ENCODE results near the gene NCOR1. TPM values are rescaled to one million over a fixed set of nuclear protein-coding genes. Genes with fewer than 3 reads are reported as not detected.

Gene NCOR1
- total and polyA plus RNA-seq, 2 of the 13 experiments (the other 11 are each of a cell fraction or from before 2014, with no cell fraction given) = 57.0 to 71.7 TPM

- TF ChIP-seq DNMT3B (CRISPR knock-in tag; conservative IDR thresholded peaks at IDR 0.05) = peak; percentile 89
- 0 out of 2 replicates have a peak, but pooled peaks have one; percentile 78 for TF ChIP-seq ZNF891 (CRISPR knock-in tag; IDR thresholded peaks at IDR 0.05)
- TF ChIP-seq ZNF780A (CRISPR knock-in tag; IDR thresholded peaks at IDR 0.05) = peak; percentile 33; the same call in 1 of the 2 replicates
- TF ChIP-seq ZNF333 (CRISPR knock-in tag; IDR thresholded peaks at IDR 0.05; ENCODE audit: borderline replicate concordance) = 0 out of 2 replicates have a peak, but pooled peaks have one; percentile 66
- 0 out of 2 replicates have a peak, but pooled peaks have one; percentile 61 for TF ChIP-seq ZNF589 (CRISPR knock-in tag; conservative IDR thresholded peaks at IDR 0.05)
- peak; percentile 83 for TF ChIP-seq GATAD2A (CRISPR knock-in tag; IDR thresholded peaks at IDR 0.05)
- no peak; the same call in 1 of the 2 replicates for TF ChIP-seq NR2F2 (IDR thresholded peaks at IDR 0.05; ENCODE audit: borderline replicate concordance, low read depth)
- peak; percentile 92 for TF ChIP-seq KLF6 (CRISPR knock-in tag; IDR thresholded peaks at IDR 0.05)
- TF ChIP-seq ATF7 (IDR thresholded peaks at IDR 0.05) = no peak
- TF ChIP-seq ATF7 (CRISPR knock-in tag; IDR thresholded peaks at IDR 0.05) = 0 out of 2 replicates have a peak, but pooled peaks have one; percentile 19
- TF ChIP-seq ZNF296 (CRISPR knock-in tag; conservative IDR thresholded peaks at IDR 0.05) = no peak
- TF ChIP-seq RXRA (CRISPR knock-in tag; IDR thresholded peaks at IDR 0.05) = peak; percentile 68; the same call in 1 of the 2 replicates
- no peak for TF ChIP-seq CEBPG (CRISPR knock-in tag; IDR thresholded peaks at IDR 0.05)
- TF ChIP-seq JUNB (CRISPR knock-in tag; IDR thresholded peaks at IDR 0.05; ENCODE audit: borderline replicate concordance) = no peak
- peak; percentile 50; the same call in 1 of the 2 replicates for TF ChIP-seq ZNF24 (IDR thresholded peaks at IDR 0.05)
- TF ChIP-seq GATA4 (IDR thresholded peaks at IDR 0.05; ENCODE audit: borderline replicate concordance, low read depth) = peak; percentile 69
- peak; percentile 79 for TF ChIP-seq RXRB (CRISPR knock-in tag; IDR thresholded peaks at IDR 0.05; ENCODE audit: borderline replicate concordance)
- TF ChIP-seq ZNF274 (CRISPR knock-in tag; IDR thresholded peaks at IDR 0.05) = peak; percentile 57; the same call in 1 of the 2 replicates
- no peak; the same call in 1 of the 2 replicates for TF ChIP-seq ZNF430 (CRISPR knock-in tag; IDR thresholded peaks at IDR 0.05)
- TF ChIP-seq DNMT1 (CRISPR knock-in tag; IDR thresholded peaks at IDR 0.05) = 0 out of 2 replicates have a peak, but pooled peaks have one; percentile 59
- peak; percentile 63; the same call in 1 of the 2 replicates for TF ChIP-seq ZNF776 (CRISPR knock-in tag; IDR thresholded peaks at IDR 0.05)
- TF ChIP-seq GFI1 (CRISPR knock-in tag; IDR thresholded peaks at IDR 0.05; ENCODE audit: borderline replicate concordance) = peak; percentile 26; the same call in 1 of the 2 replicates
- TF ChIP-seq ZNF546 (CRISPR knock-in tag; conservative IDR thresholded peaks at IDR 0.05) = peak; percentile 64; the same call in 1 of the 2 replicates
- no peak for TF ChIP-seq ZNF7 (CRISPR knock-in tag; IDR thresholded peaks at IDR 0.05)
- TF ChIP-seq SOX13 (IDR thresholded peaks at IDR 0.05) = no peak
- 0 out of 4 replicates have a peak, but pooled peaks of 1 of the 2 experiments have one; percentile 39 for TF ChIP-seq SOX13 (CRISPR knock-in tag; conservative IDR thresholded peaks at IDR 0.05 in 1 of 2, IDR thresholded peaks at IDR 0.05 in 1 of 2)
- 0 out of 2 replicates have a peak, but pooled peaks have one; percentile 37 for TF ChIP-seq HNRNPL (IDR thresholded peaks at IDR 0.05; ENCODE audit: low read depth, low read length)
- TF ChIP-seq MED8 (CRISPR knock-in tag; IDR thresholded peaks at IDR 0.05; ENCODE audit: insufficient replicate concordance) = peak; percentile 65
- no peak for TF ChIP-seq FOSL1 (CRISPR knock-in tag; IDR thresholded peaks at IDR 0.05; ENCODE audit: borderline replicate concordance)
- peak; percentile 84; the same call in 1 of the 2 replicates for TF ChIP-seq ERF (CRISPR knock-in tag; IDR thresholded peaks at IDR 0.05)
- no peak for TF ChIP-seq PRDM4 (CRISPR knock-in tag; IDR thresholded peaks at IDR 0.05; ENCODE audit: borderline replicate concordance)
- 0 out of 2 replicates have a peak, but pooled peaks have one; percentile 51 for TF ChIP-seq ZNF878 (CRISPR knock-in tag; IDR thresholded peaks at IDR 0.05)
Observed at GRCh38 chr17:16217002-16217635, 1.8 kb upstream of the NCOR1 start, which contains the start of gene PIGL (continued).
